ENCODE results near the gene RAB3IL1. TPM values are rescaled to one million over a fixed set of nuclear protein-coding genes. Genes with fewer than 3 reads are reported as not detected.
A peak's percentile ranks its signal among the peaks of the same experiment; 100 is the strongest.
"Not testable (repeated sequence)": the region's sequence is repeated elsewhere in the genome, so short reads cannot be mapped to it uniquely, and the experiment has no call there.

RAB3IL1 gene
- total RNA-seq, 1 donor, result not detected

- Histone ChIP-seq H3K27me3 (ENCODE audit: insufficient read depth, low read length) (no peaks in the 10 kb centered on the region), H3K9me3 (ENCODE audit: low read depth, low read length) (no peaks in the 10 kb centered on the region), H3K4me3 (ENCODE audit: low read length) (peak overlapping the region; percentile 56), H3K4me1 (ENCODE audit: insufficient read depth, low read length) (peaks cover 10% of the 10 kb centered on the region)
Measured at GRCh38 chr11:61892085-61892370, 25.3 kb downstream of the RAB3IL1 start.

DNA sequence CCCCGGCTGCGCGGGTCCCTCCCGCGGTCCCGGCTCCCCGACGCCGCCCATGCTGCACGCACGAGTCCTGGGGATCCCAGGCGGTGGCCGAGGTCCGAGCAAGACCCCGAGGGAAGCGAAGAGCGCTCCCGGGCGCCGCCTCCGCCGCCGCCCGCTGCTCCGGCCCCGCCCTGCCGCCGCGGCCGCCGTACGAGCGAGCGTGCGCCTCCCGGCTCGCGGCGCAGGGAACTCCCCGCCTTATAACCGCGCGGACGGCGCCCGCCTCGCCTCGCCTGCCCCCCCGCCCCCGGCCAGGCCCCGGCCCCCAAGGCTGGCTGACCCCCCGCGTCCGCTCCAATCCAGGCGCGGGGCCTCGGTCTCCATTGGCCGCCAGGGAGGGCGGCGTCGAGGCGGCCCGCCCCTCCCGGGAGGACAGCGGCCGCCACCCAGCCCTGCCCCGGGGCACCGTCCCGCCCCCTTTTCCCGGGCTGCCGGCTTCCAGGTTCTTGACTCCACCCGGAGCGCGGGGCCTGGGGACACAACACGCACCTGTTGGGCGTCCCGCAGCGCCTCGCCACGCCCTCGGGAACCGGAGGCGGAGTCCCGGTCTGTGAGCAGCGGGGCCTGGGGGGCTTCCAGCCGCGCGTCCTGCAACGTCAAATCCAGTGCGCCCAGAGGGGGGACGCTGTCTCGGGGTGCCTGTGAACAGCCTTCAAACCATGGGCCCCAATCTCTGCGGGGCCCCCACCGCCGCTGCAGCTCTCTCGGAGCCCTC lies 25.9 kb downstream of the RAB3IL1 start, which contains the start of gene FADS3:
TSS of gene FADS3 (minus strand) at position 215 of the 754 bp plus-strand sequence. CDS start at position 51, 164 bp downstream.
- Histone ChIP-seq H3K4me1 (ENCODE audit: insufficient read depth, low read length) (peaks cover 10% of the 10 kb centered on the region), H3K9me3 (ENCODE audit: low read depth, low read length) (no peaks in the 10 kb centered on the region), H3K4me3 (ENCODE audit: low read length) (peak within 1 kb of the TSS; percentile 56), H3K27me3 (ENCODE audit: insufficient read depth, low read length) (no peaks in the 10 kb centered on the region)

GRCh38 chr11:61890529-61891330 lies 26.6 kb downstream of the RAB3IL1 start:
- Histone ChIP-seq H3K27me3 (ENCODE audit: insufficient read depth, low read length) (no peaks in the 10 kb centered on the region), H3K4me1 (ENCODE audit: insufficient read depth, low read length) (peaks cover 10% of the 10 kb centered on the region), H3K9me3 (ENCODE audit: low read depth, low read length) (no peaks in the 10 kb centered on the region), H3K4me3 (ENCODE audit: low read length) (peak overlapping the region; percentile 56)

- no peak overlapping the region for H3K4me3 ChIP-seq (ENCODE audit: low read length)
- H3K27me3 ChIP-seq (ENCODE audit: insufficient read depth, low read length), result no peaks in the 10 kb centered on the region
- no peaks in the 10 kb centered on the region for H3K9me3 ChIP-seq (ENCODE audit: low read depth, low read length)
- H3K4me1 ChIP-seq (ENCODE audit: insufficient read depth, low read length), result peaks cover 10% of the 10 kb centered on the region
Measured at GRCh38 chr11:61889831-61890230, 27.5 kb downstream of the RAB3IL1 start.

DNA sequence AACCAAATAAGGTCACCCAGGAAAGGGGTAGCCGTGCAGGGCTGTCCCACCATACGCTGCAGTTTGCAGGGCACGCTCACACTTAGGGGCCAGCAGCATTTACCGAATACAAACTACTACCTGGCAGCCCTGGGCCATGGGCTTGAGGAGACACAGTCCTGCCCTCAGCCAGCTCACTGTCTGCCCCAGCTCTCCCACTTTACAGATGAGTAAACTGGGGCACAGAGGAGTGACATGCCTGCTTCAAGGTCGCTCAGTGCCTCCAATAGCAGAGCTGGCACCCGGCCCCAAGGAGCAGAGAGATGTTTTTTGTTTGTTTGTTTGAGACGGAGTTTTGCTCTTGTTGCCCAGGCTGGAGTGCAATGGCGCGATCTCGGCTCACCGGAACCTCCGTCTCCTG lies 28.8 kb downstream of the RAB3IL1 start:
- H3K4me3 ChIP-seq (ENCODE audit: low read length), result no peak overlapping the region
- peaks cover 10% of the 10 kb centered on the region for H3K4me1 ChIP-seq (ENCODE audit: insufficient read depth, low read length)
- no peaks in the 10 kb centered on the region for H3K27me3 ChIP-seq (ENCODE audit: insufficient read depth, low read length)
- no peaks in the 10 kb centered on the region for H3K9me3 ChIP-seq (ENCODE audit: low read depth, low read length)

- Histone ChIP-seq H3K4me3 (ENCODE audit: low read length) (no peak overlapping the region), H3K27me3 (ENCODE audit: insufficient read depth, low read length) (no peaks in the 10 kb centered on the region), H3K9me3 (ENCODE audit: low read depth, low read length) (no peaks in the 10 kb centered on the region), H3K4me1 (ENCODE audit: insufficient read depth, low read length) (peaks cover 10% of the 10 kb centered on the region)
Measured at GRCh38 chr11:61887839-61888494, 29.4 kb downstream of the RAB3IL1 start.

DNA sequence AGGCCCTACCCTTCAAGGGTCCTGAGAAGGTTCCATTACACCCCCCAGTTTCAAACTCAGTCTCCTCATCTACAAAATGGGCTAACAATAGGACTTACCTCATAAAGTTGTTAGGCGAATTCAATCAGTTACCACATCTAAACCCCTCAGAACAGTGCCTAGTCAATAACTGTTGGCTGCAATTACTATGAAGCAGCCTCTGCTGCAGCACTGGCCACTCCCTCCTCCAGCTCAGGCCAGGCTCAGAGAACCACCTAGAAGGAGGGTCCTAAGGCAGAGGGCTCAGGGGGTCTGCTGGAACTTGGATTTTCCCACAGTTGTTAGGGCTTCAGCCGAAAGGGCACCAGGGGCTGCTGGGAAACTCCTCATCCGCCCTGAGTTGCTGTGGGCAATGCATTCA lies 30.7 kb downstream of the RAB3IL1 start:
- Histone ChIP-seq H3K4me3 (ENCODE audit: low read length) (no peak overlapping the region), H3K27me3 (ENCODE audit: insufficient read depth, low read length) (no peaks in the 10 kb centered on the region), H3K4me1 (ENCODE audit: insufficient read depth, low read length) (peaks cover 10% of the 10 kb centered on the region), H3K9me3 (ENCODE audit: low read depth, low read length) (no peaks in the 10 kb centered on the region)

- H3K27me3 ChIP-seq (ENCODE audit: insufficient read depth, low read length), result no peaks in the 10 kb centered on the region
- H3K4me1 ChIP-seq (ENCODE audit: insufficient read depth, low read length), result peaks cover 9% of the 10 kb centered on the region
- no peaks in the 10 kb centered on the region for H3K9me3 ChIP-seq (ENCODE audit: low read depth, low read length)
- no peak overlapping the region for H3K4me3 ChIP-seq (ENCODE audit: low read length)
Measured at GRCh38 chr11:61885784-61886580, 31.4 kb downstream of the RAB3IL1 start.

- H3K9me3 ChIP-seq (ENCODE audit: low read depth, low read length), result no peaks in the 10 kb centered on the region
- no peaks in the 10 kb centered on the region for H3K27me3 ChIP-seq (ENCODE audit: insufficient read depth, low read length)
- H3K4me3 ChIP-seq (ENCODE audit: low read length), result no peak overlapping the region
- H3K4me1 ChIP-seq (ENCODE audit: insufficient read depth, low read length), result peaks cover 2% of the 10 kb centered on the region
Measured at GRCh38 chr11:61885166-61885778, 32.1 kb downstream of the RAB3IL1 start.

- no peaks in the 10 kb centered on the region for H3K9me3 ChIP-seq (ENCODE audit: low read depth, low read length)
- no peaks in the 10 kb centered on the region for H3K4me1 ChIP-seq (ENCODE audit: insufficient read depth, low read length)
- H3K4me3 ChIP-seq (ENCODE audit: low read length), result no peak overlapping the region
Measured at GRCh38 chr11:61883947-61884346, 33.4 kb downstream of the RAB3IL1 start.

GRCh38 chr11:61883327-61883726 lies 34.0 kb downstream of the RAB3IL1 start:
- no peaks in the 10 kb centered on the region for H3K9me3 ChIP-seq (ENCODE audit: low read depth, low read length)
- H3K4me1 ChIP-seq (ENCODE audit: insufficient read depth, low read length), result no peaks in the 10 kb centered on the region
- no peaks in the 10 kb centered on the region for H3K27me3 ChIP-seq (ENCODE audit: insufficient read depth, low read length)
- H3K4me3 ChIP-seq (ENCODE audit: low read length), result no peak overlapping the region

More at GRCh38 chr11:61883947-61884346, 33.4 kb downstream of the RAB3IL1 start:
- no peaks in the 10 kb centered on the region for H3K27me3 ChIP-seq (ENCODE audit: insufficient read depth, low read length)

DNA sequence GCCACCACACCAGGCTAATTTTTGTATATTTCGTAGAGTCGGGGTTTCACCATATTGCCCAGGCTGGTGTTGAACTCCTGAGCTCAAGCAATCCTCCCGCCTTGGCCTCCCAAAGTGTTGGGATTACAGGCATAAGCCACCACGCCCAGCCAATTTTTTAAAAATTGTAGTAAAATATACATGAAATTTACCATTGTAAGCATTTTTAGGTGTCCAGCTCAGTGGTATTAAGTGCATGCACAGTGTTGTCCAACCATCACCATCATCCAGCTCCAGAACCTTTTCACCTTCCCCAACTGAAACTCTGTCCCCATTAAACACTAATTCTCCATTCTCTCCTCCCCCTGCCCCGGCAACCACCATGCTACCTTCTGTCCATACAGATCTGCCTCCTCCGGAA lies 34.5 kb downstream of the RAB3IL1 start:
- Histone ChIP-seq H3K27me3 (ENCODE audit: insufficient read depth, low read length) (no peaks in the 10 kb centered on the region), H3K9me3 (ENCODE audit: low read depth, low read length) (no peaks in the 10 kb centered on the region), H3K4me3 (ENCODE audit: low read length) (no peak overlapping the region), H3K4me1 (ENCODE audit: insufficient read depth, low read length) (no peaks in the 10 kb centered on the region)

GRCh38 chr11:61882267-61882666 lies 35.1 kb downstream of the RAB3IL1 start:
- not testable (repeated sequence) for H3K4me1 ChIP-seq (ENCODE audit: insufficient read depth, low read length)

GRCh38 chr11:61881397-61881796 lies 36.0 kb downstream of the RAB3IL1 start:
- Histone ChIP-seq H3K27me3 (ENCODE audit: insufficient read depth, low read length) (no peaks in the 10 kb centered on the region), H3K9me3 (ENCODE audit: low read depth, low read length) (no peaks in the 10 kb centered on the region), H3K4me3 (ENCODE audit: low read length) (no peak overlapping the region), H3K4me1 (ENCODE audit: insufficient read depth, low read length) (no peaks in the 10 kb centered on the region)

More at GRCh38 chr11:61882267-61882666, 35.1 kb downstream of the RAB3IL1 start:
- H3K9me3 ChIP-seq (ENCODE audit: low read depth, low read length); H3K4me3 ChIP-seq (ENCODE audit: low read length); H3K27me3 ChIP-seq (ENCODE audit: insufficient read depth, low read length): not testable (repeated sequence)
